ENCODE results near the gene ORAI3. TPM values are rescaled to one million over a fixed set of nuclear protein-coding genes. Genes with fewer than 3 reads are reported as not detected.

Gene ORAI3
- polyA plus RNA-seq, 1 of the 3 experiments (the other 2 are of a cell fraction) = 29.0 TPM

DNA sequence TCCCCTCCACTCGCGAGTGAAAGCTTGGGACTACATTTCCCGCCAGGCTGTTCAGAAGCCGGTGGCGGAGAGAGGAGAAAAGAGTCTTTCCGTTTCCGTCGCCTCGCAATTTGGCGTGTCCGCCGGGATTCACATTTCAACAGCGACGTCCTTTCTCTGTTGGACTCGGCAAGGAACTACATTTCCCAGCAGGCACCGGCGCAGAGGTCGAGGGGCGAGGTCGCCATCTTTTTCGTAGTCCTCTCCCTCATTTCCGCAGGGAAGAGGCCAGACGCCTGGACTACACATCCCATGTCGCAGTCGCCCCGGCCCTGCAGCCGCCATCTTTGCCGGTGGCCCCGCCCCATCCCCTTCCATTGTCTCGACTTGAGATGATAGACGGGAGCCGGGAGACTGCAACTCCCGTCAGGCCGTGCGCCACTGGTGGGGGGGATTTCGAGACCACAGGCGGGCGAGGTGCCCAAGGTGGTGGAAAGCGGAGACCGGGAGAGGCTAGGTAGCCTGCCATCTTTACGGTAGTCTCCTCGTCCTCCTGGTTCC lies 26.4 kb upstream of the ORAI3 start:
- Histone ChIP-seq H3K36me3 (replicated peaks in 1 of 2; ENCODE audit: control insufficient read depth in 1 of 2, insufficient read depth in 2 of 2, low read length in 1 of 2) (peaks cover 3 to 18% of the 10 kb centered on the region in 2 experiments), H3K9ac (peak overlapping the region; percentile 91), H2AFZ (ENCODE audit: low read depth) (peak overlapping the region; percentile 83; the same call in 1 of the 2 replicates), H3F3A (replicated peaks; ENCODE audit: insufficient read depth) (peaks cover 12% of the 10 kb centered on the region), H3K9me3 (no peaks in the 10 kb centered on the region), H3K27me3 (ENCODE audit: insufficient read depth) (no peaks in the 10 kb centered on the region), H3K4me2 (peak overlapping the region; percentile 88), H3K79me2 (ENCODE audit: insufficient read depth) (peaks cover 14% of the 10 kb centered on the region), H3K9me2 (no peaks in the 10 kb centered on the region), H4K20me1 (ENCODE audit: insufficient read depth) (no peaks in the 10 kb centered on the region), H3K4me3 (ENCODE audit: low read depth in 2 of 2, low read length in 1 of 2) (peak overlapping the region; percentile 80 to 88), H3K27ac (ENCODE audit: low read depth in 2 of 2, low read length in 1 of 2) (peak overlapping the region; percentile 90 to 97), H3K4me1 (ENCODE audit: control insufficient read depth in 1 of 2, insufficient read depth in 2 of 2, low read depth in 1 of 2, low read length in 1 of 2) (peaks cover 0 to 21% of the 10 kb centered on the region in 2 experiments; a peak in 1 of 4 replicates)
- WGBS (ENCODE audit: low lambda C conversion rate) = under 1% methylated on average over 30 of the region's 42 CpGs
- POLR2A ChIA-PET = interaction anchor here (0.6 to 1.0 kb wide), 3 partner anchors 21 to 147 kb away, joined by 3 to 6 read pairs (median 4); no protein-coding TSS in a partner anchor
- CTCF ChIA-PET = interaction anchor here (0.7 to 7.4 kb wide), 5 partner anchors 20 to 109 kb away, joined by 4 to 48 read pairs (median 6); no protein-coding TSS in a partner anchor
- peak; percentile 84 for DNase-seq
- no peak for TF ChIP-seq TEAD4 (IDR thresholded peaks at IDR 0.05; ENCODE audit: borderline replicate concordance, insufficient read depth)
- no peak for TF ChIP-seq JUND (IDR thresholded peaks at IDR 0.05)
- peak; percentile 42; the same call in 1 of the 2 replicates for TF ChIP-seq TCF12 (IDR thresholded peaks at IDR 0.05)
- no peak; the same call in 1 of the 2 replicates for TF ChIP-seq TAF1 (IDR thresholded peaks at IDR 0.05; ENCODE audit: borderline replicate concordance, low read depth, low read length)
- TF ChIP-seq, protein P1, sequence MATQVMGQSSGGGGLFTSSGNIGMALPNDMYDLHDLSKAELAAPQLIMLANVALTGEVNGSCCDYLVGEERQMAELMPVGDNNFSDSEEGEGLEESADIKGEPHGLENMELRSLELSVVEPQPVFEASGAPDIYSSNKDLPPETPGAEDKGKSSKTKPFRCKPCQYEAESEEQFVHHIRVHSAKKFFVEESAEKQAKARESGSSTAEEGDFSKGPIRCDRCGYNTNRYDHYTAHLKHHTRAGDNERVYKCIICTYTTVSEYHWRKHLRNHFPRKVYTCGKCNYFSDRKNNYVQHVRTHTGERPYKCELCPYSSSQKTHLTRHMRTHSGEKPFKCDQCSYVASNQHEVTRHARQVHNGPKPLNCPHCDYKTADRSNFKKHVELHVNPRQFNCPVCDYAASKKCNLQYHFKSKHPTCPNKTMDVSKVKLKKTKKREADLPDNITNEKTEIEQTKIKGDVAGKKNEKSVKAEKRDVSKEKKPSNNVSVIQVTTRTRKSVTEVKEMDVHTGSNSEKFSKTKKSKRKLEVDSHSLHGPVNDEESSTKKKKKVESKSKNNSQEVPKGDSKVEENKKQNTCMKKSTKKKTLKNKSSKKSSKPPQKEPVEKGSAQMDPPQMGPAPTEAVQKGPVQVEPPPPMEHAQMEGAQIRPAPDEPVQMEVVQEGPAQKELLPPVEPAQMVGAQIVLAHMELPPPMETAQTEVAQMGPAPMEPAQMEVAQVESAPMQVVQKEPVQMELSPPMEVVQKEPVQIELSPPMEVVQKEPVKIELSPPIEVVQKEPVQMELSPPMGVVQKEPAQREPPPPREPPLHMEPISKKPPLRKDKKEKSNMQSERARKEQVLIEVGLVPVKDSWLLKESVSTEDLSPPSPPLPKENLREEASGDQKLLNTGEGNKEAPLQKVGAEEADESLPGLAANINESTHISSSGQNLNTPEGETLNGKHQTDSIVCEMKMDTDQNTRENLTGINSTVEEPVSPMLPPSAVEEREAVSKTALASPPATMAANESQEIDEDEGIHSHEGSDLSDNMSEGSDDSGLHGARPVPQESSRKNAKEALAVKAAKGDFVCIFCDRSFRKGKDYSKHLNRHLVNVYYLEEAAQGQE (IDR thresholded peaks at IDR 0.05; ENCODE audit: low read depth, low read length) = no peak; the same call in 1 of the 2 replicates
- TF ChIP-seq, protein P2, sequence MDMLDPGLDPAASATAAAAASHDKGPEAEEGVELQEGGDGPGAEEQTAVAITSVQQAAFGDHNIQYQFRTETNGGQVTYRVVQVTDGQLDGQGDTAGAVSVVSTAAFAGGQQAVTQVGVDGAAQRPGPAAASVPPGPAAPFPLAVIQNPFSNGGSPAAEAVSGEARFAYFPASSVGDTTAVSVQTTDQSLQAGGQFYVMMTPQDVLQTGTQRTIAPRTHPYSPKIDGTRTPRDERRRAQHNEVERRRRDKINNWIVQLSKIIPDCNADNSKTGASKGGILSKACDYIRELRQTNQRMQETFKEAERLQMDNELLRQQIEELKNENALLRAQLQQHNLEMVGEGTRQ (IDR thresholded peaks at IDR 0.05; ENCODE audit: borderline replicate concordance, low read depth, low read length) = no peak
- TF ChIP-seq MAX (IDR thresholded peaks at IDR 0.05; ENCODE audit: low read depth) = peak; percentile 55; the same call in 1 of the 2 replicates
- TF ChIP-seq RXRA (IDR thresholded peaks at IDR 0.05; ENCODE audit: borderline replicate concordance, low read depth) = no peak
- no peak for TF ChIP-seq FOXM1 (IDR thresholded peaks at IDR 0.05; ENCODE audit: low read depth)
- no peak for TF ChIP-seq NRF1 (IDR thresholded peaks at IDR 0.05; ENCODE audit: low read depth, low read length)
- no peak for TF ChIP-seq SMC3 (IDR thresholded peaks at IDR 0.05; ENCODE audit: low read depth, low read length)
- TF ChIP-seq CTCF (IDR thresholded peaks at IDR 0.05) = no peak
- no peak for TF ChIP-seq EP300 (IDR thresholded peaks at IDR 0.05; ENCODE audit: borderline replicate concordance in 1 of 2, low read depth in 1 of 2, low read length in 1 of 2)
- no peak for TF ChIP-seq USF1 (IDR thresholded peaks at IDR 0.05; ENCODE audit: borderline replicate concordance, low read depth)
- TF ChIP-seq CHD2 (IDR thresholded peaks at IDR 0.05; ENCODE audit: low read length, partially characterized antibody) = peak; percentile 98
- TF ChIP-seq, protein P3, sequence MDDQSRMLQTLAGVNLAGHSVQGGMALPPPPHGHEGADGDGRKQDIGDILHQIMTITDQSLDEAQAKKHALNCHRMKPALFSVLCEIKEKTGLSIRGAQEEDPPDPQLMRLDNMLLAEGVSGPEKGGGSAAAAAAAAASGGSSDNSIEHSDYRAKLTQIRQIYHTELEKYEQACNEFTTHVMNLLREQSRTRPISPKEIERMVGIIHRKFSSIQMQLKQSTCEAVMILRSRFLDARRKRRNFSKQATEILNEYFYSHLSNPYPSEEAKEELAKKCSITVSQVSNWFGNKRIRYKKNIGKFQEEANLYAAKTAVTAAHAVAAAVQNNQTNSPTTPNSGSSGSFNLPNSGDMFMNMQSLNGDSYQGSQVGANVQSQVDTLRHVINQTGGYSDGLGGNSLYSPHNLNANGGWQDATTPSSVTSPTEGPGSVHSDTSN (IDR thresholded peaks at IDR 0.05) = peak; percentile 75
- no peak for TF ChIP-seq FOSL2 (IDR thresholded peaks at IDR 0.05; ENCODE audit: borderline replicate concordance, low read depth)
- TF ChIP-seq RFX5 (IDR thresholded peaks at IDR 0.05; ENCODE audit: low read length) = no peak
- no peak for TF ChIP-seq FOXJ3 (CRISPR knock-in tag; IDR thresholded peaks at IDR 0.05)
- TF ChIP-seq RAD21 (IDR thresholded peaks at IDR 0.05; ENCODE audit: low read length) = no peak
- TF ChIP-seq YY1 (IDR thresholded peaks at IDR 0.05; ENCODE audit: low read depth) = peak; percentile 98
- peak; percentile 74; the same call in 1 of the 2 replicates for TF ChIP-seq SIN3A (IDR thresholded peaks at IDR 0.05; ENCODE audit: borderline replicate concordance, low read depth, low read length)
- 0 out of 2 replicates have a peak, but pooled peaks have one; percentile 13 for TF ChIP-seq RCOR1 (IDR thresholded peaks at IDR 0.05; ENCODE audit: low read length)
- no peak for TF ChIP-seq MEF2A (IDR thresholded peaks at IDR 0.05; ENCODE audit: borderline replicate concordance, low read depth)
- TF ChIP-seq POLR2AphosphoS5 (IDR thresholded peaks at IDR 0.05; ENCODE audit: low read depth, low read length) = no peak
- TF ChIP-seq MXI1 (IDR thresholded peaks at IDR 0.05; ENCODE audit: low read depth, low read length) = no peak
